ENCODE measurements around the gene TMEM52B.
"Not testable (repeated sequence)": the region's sequence is repeated elsewhere in the genome, so short reads cannot be mapped to it uniquely, and the experiment has no call there.

The TMEM52B gene

GRCh38 chr12:10211940-10212738, 33.3 kb downstream of the TMEM52B start:
- peak; percentile 89 for DNase-seq

GRCh38 chr12:10212739-10213131, 33.9 kb downstream of the TMEM52B start, which contains the start of gene GABARAPL1:
TSS of gene GABARAPL1 (plus strand) at chr12:10212877. CDS start at chr12:10213130, 253 bp downstream.
- peak; percentile 89 for DNase-seq

GRCh38 chr12:10213168-10214135, 34.6 kb downstream of the TMEM52B start:
- DNase-seq: peak; percentile 86

- no peak for DNase-seq
These were observed 35.5 kb downstream of the TMEM52B start for GRCh38 chr12:10214136-10214894.

- DNase-seq: no peak
These were observed 36.0 kb downstream of the TMEM52B start for GRCh38 chr12:10214895-10215267.

- peak; percentile 32 for DNase-seq
These were observed 36.6 kb downstream of the TMEM52B start for GRCh38 chr12:10215436-10215835.

GRCh38 chr12:10215946-10216345, 37.1 kb downstream of the TMEM52B start:
- DNase-seq: peak; percentile 48

- DNase-seq: no peak
These were observed 39.2 kb downstream of the TMEM52B start for GRCh38 chr12:10218021-10218420.

GRCh38 chr12:10220398-10221077, 41.7 kb downstream of the TMEM52B start:
- no peak for DNase-seq

GRCh38 chr12:10221846-10222245, 43.0 kb downstream of the TMEM52B start:
- no peak for DNase-seq

- no peak for DNase-seq
These were observed 44.4 kb downstream of the TMEM52B start for GRCh38 chr12:10223208-10223607.

- DNase-seq: not testable (repeated sequence)
These were observed 46.6 kb downstream of the TMEM52B start for GRCh38 chr12:10225426-10225825.

GRCh38 chr12:10226086-10226485, 47.3 kb downstream of the TMEM52B start:
- DNase-seq: no peak

- no peak for DNase-seq
These were observed 47.9 kb downstream of the TMEM52B start for GRCh38 chr12:10226731-10227130.

- no peak for DNase-seq
These were observed 48.8 kb downstream of the TMEM52B start for GRCh38 chr12:10227648-10228047.

- no peak for DNase-seq
These were observed 55.7 kb downstream of the TMEM52B start for GRCh38 chr12:10234562-10234961.

GRCh38 chr12:10235761-10236631, 57.2 kb downstream of the TMEM52B start:
- DNase-seq: peak; percentile 60

GRCh38 chr12:10236720-10237119, 57.9 kb downstream of the TMEM52B start:
- DNase-seq: no peak

- no peak for DNase-seq
These were observed 59.7 kb downstream of the TMEM52B start for GRCh38 chr12:10238526-10238925.

GRCh38 chr12:10241290-10241689, 62.5 kb downstream of the TMEM52B start:
- DNase-seq: no peak

Measured in CD4-positive, alpha-beta T cell treated with Interleukin-12 subunit alpha and Interleukin-12 subunit beta, for 1 hour (primary cell).